GM19035 (cell line): ENCODE measurements around the gene GPR50.

Experiments used
- ATAC-seq: cut with Tn5 transposase; IDR thresholded peaks from one replicate; pipeline ENCODE4 v1.9.1; 2021; ENCODE audit not compliant: unreplicated experiment

Gene GPR50

GRCh38 chrX:151176231-151176750, at the start of gene GPR50:
Gene GPR50, plus strand, starts transcription at chrX:151176584. Its CDS starts 138 bp downstream, at chrX:151176722.
- ATAC-seq: no peak

DNA sequence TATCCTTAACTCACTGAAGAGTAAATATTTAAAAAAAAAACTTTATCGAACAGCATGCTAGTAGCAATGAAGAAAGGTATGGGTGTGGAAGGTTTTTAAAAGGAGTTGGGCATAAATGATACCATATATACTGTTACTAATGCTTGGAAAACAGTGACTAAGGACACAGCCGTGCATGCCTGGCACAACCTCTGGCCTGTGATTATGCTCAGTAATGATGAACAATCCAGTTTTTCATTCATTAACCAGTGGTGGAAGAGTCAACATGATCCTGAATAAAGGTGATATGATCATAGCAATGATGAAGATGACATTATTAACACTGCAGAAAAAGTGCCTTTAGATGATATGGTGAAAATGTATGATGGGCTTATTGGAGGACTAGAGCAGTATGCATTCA, 43.9 kb upstream of the GPR50 start:
- no peak for ATAC-seq

- ATAC-seq: no peak
Measured at GRCh38 chrX:151151665-151152267, 24.6 kb upstream of the GPR50 start.

DNA sequence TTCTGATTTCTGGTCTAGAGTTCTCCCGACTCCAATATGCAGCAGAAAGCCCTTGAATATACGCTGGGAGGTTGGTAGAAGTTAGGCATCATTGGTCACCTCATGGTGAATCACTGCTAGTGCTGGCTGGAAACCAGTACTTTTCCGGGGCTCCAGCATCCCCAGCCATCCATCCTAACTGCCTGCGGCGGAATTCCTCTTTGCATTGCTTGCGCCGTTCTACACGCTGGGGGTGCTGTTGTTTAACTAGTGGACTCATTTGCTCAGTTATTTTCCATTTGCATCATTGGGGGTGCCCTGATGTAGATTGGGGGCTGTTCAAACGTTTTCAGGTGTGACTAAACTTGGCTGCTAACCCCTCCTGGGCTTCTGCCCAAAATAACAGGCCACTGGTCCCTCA, 23.3 kb upstream of the GPR50 start:
- ATAC-seq: no peak

DNA sequence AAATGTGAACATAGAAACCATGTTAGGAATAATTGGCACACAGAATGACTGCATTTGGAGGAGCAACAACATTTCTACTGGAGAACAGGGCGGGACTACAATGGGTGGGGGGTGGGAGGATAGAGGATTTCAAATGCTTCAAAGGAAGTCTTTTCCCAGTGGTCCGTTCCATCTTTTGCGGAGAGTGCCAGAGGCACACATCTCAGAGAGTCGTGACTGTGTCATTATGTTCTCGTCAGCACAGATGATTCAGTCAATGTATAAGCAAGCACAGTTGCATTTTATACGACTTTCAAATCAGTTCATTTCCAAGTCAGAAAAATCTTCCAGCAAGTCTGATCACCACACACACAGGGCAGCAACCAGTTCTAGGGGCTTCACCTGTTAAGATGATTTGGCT, 22.7 kb upstream of the GPR50 start:
- no peak for ATAC-seq

DNA sequence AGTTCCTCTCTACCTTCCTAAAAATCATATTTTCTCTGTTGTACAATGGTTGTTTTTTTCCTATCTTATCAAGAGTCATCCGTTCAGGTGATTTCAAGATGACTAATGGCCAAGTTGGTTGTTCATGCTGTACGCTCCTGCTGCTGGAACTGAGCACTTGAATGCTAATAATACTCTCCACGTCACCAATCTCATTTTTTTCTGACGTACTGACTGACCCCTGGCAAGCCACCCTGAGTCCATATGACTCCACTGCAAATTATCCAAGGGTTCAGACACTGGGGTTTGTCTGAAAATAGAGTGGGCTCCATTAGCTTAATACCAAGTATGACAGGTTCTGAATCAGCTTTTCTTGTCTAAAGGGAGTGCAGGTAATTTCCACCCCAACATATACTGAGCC, 21.1 kb upstream of the GPR50 start:
- ATAC-seq: no peak

DNA sequence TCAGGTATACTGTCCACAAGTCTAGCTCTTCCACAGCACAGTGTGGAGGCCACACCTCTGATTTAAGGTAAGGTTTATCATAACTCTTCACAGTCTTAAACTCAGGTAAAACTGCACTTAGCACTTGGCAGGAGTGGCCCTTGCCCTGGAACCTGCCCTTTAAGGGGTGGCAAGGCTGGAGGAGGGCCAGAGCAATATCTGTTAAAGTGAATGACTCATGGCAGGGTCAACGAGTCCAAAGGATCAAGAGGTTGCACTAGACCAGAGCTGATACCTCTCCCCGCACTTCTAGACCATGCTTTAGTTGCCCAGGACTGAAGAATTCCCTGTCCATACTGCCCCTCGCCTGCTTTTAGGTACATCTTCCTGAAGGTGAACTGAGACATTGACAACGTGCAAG, 14.7 kb upstream of the GPR50 start:
- no peak for ATAC-seq

- ATAC-seq: no peak
Measured at GRCh38 chrX:151167791-151168345, 8.5 kb upstream of the GPR50 start.

DNA sequence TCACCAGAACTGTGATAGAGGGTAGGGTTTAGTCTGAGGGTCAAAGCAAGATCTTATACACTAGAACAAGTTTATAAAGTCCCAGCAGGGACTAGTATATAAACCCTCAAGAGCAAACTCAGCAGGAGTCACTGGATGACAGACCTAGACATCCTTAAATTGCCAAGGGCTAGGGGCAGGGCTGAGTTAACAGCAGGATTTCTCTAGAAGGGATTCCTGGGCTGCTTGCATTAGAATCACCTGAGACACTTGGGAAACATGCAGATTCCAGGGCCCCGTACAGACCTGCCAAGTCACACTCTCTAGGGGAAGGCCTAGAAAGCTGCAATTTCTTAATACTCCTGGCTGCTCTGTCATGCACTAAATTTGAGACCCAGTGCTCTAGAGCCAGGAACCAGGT, 6.6 kb upstream of the GPR50 start:
- no peak for ATAC-seq

DNA sequence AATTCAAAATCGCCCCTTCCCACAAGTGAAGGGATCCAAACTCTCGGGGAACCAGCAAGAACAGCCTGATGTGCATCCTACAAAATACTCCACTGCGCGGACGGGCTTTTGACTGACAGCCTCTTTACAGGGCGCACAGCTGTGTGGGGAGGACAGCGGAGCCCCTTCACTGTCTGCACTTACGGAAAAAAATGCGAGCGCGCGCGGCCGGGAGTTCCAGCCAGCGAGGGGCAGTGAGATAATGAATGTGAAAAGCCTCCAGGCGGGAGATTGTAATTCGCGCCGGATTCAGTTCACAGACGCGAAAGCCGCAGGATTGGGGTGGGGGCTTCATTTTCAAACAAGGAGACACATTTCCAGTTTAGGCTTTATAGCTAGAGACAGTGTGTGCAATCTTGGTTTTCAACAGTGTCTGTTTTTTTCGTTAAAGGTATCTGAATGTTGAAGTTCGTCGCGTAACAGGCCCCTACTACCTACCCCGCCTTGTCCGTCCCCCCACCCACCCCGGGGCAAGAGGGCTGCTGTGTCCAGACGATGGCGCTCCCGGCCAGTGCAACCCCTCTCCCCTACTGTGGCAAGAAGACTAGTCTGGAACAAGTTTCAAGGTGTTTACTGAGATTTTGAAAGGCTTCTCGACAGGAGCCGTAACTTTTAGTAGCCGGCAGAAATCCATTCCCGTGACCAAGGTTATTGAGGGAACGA, 1.7 kb upstream of the GPR50 start:
- no peak for ATAC-seq

DNA sequence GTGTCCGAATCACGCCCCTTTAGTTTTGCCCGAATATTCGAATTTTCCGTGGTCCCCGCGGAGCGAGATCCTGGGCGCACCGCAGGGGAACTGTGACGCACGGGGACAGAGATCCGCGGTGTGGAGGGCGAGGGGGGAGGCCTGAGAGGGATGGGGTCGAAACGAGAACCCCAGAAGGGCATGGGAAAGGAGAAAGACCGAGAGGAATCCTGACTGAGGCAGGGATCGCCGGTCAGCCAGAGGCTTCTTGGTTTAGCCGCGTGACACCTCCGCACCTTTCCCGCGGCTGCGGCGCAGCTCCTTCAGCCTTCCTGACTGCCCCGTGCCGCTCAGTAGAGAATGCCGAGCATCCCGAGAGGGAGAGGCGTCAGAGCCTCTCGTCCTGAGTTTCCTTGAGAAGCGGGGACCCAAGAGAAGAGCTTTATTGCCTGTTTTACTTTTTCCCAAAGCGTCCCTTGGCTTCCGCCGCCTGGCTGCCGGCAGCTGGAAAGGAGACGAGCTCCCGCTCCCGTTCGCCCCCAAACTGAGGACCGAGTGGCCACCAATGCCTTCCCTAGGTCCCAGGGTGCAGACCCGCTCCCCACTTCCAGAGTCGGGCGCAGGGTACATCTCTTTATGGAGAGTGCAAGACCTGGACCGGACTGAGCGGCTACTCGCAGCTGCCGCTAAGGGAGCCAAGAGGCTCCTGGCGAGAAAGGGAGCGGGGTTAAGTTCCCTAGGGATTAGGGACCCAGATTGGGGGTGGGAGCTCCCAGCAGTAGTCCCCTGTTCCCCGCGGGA, 911 bp upstream of the GPR50 start:
- ATAC-seq: no peak

DNA sequence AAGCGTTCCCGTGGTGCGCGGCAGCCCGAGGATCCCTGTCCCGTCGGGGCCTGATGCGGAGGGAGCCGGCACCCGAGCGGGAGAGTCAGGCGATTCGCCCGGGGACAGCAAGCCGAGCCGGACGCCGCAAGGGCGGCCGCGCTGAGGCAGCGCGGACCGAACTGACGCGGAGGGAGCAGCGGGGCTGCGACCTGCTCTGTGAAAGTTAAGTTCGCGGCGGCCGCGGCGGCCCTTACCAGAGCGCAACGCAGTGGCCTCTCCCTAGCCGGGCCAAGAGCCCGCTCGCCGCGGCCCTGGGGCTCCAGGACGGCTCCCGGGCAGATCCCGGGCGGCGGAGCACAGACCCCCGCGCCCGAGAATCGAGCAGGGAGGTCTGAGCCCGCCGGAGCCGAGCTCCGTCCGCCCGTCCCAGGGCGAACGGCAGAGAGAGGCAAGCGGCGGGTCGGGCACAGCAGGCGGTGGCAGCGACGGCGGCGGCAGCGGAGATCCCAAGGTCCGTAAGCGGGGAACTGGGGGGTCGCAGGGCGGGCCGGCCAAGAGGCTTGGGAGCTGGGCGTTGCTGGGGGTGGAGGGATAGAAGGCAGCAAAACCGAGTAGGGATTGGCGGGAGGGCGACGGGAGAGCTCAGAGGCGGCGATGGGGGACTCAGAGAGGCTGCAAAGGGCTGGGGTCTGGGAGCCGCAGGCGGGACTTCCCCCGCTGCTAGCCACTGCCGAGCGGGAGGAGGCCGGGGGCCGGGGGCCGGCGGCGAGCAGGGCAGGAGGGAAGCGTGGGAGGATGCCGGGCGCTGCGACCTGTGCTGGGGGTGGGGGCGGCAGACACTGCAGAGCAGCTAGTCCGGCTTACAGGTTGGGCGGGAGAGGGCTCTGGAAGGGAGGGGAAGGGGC, 1.0 kb downstream of the GPR50 start:
- no peak for ATAC-seq

- ATAC-seq: no peak
Measured at GRCh38 chrX:151178746-151179145, 2.4 kb downstream of the GPR50 start.

DNA sequence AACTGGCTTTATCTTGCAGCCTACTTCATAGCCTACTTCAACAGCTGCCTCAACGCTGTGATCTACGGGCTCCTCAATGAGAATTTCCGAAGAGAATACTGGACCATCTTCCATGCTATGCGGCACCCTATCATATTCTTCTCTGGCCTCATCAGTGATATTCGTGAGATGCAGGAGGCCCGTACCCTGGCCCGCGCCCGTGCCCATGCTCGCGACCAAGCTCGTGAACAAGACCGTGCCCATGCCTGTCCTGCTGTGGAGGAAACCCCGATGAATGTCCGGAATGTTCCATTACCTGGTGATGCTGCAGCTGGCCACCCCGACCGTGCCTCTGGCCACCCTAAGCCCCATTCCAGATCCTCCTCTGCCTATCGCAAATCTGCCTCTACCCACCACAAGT, 4.0 kb downstream of the GPR50 start:
- ATAC-seq: no peak

- no peak for ATAC-seq
Measured at GRCh38 chrX:151181088-151181487, 4.7 kb downstream of the GPR50 start.

- no peak for ATAC-seq
Measured at GRCh38 chrX:151183233-151183753, 6.9 kb downstream of the GPR50 start.

DNA sequence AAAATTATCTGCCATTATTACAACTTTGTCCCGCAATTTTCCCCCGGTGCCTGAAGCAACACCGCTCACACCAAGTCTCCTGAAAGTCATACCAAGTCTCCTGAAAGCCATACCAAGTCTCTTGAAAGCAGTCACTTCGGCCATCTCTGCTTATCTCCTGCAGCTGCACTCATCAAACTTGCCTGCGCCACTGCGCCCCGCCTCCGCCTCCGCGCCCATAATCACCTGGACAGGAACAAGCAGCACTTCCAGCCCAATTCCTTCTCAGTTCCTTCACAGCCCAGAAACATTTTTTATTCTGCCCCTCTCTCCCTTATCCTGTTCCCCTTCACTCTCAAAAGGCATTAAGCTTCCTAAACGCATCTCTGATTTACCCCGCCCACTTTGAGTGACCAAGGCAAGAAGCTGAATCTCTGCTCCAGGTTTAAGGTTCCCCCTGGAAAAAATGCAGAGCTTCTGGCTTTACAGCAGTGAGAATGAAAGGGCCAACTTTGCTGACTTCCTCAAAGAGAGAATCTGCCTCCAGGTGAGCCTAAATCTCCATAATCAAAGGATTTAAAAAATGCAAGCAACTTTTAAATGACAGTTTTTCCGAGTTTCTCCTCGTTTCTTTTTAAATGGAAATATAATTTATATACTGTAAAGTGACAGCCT, 7.7 kb downstream of the GPR50 start:
- no peak for ATAC-seq

DNA sequence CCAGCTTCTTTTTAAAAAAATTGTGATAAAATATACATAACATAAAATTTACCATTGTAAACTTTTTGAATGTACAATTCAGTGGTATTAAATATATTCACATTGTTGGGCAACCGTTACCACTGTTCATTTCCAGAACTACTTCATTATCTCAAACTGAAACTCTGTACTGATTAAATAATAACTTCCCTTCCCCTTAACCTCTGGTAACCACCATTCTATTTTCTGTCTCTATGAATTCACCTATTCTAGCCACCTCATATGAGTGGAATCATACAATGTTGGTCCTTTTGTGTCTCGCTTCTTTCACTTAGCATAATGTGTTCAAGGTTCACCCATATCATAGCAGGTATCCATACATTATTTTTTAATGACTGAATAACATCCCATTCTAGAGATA, 8.3 kb downstream of the GPR50 start:
- ATAC-seq: no peak

DNA sequence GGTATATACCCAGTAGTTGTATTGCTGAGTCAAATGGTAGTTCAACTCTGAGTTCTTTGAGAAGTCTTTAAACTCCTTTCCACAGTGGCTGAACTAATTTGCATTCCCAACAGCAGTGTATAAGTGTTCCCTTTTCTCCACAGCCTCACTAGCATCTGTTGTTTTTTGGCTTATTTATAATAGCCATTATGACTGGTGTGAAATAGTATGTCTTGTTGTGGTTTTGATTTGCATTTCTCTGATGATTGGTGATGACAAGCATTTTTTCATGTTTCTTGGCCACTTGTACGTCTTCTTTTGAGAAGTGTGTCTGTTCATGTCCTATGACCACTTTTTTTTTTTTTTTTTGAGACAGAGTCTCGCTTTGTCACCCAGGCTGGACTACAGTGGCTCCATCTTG, 30.5 kb downstream of the GPR50 start:
- ATAC-seq: no peak

DNA sequence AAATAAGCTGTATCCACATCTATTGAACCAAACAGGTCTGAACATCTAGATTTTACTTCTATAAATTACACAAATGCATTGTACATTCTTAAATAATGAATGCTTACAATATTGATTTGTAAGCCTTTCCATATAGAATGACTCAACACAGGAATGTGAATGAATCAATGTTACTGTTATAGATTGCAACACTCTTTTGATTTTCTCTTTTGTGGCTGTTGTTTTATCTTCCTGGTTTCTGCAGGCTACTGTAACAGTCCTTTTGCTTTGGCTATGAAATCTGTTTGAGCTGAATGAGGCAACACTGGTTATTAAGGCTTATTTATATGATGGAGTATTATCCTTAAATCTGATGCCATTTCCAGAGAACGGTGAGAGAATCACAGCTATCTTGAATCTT, 49.5 kb downstream of the GPR50 start:
- no peak for ATAC-seq
